Measurements from ENCODE around the gene GALNT18.
"Not testable (repeated sequence)": the region's sequence is repeated elsewhere in the genome, so short reads cannot be mapped to it uniquely, and the experiment has no call there.

The GALNT18 gene

DNA sequence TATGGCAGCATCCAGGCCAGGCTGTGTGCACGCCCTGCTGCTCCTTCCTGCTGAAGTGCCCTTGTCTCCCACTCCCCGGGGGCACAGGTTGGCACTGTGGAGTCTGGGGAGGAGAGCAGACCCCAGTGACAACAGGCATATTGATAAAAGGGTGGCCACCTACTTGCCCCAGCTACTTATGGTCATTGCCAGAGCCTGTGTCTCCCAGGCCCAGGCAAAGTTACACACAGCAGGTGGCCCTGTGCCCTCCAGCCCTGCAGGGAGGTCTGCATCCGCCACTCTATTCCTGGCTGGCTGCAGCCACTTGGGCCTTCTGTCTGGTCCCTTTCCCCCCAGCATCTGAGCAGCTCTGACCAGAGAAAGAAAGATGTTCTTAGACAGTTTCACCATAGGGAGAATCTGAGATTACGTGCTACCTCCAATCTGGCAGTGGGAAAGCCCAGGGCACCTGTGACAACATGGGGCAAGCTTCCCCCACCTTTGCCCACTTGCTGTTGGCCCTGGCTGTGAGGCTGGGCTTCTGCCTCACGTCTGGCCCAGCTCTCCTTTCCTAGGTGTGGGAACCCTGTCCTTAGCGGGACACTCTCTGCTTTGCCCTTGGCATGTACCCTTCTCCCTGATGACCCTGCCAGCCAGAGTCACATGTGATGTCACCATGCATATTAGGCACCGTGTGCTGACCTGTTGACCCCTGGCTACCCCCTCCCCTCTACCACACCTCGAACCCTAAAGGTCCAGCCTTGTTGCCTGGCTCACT is 243.4 kb downstream of the GALNT18 start:
- no peak for DNase-seq

DNA sequence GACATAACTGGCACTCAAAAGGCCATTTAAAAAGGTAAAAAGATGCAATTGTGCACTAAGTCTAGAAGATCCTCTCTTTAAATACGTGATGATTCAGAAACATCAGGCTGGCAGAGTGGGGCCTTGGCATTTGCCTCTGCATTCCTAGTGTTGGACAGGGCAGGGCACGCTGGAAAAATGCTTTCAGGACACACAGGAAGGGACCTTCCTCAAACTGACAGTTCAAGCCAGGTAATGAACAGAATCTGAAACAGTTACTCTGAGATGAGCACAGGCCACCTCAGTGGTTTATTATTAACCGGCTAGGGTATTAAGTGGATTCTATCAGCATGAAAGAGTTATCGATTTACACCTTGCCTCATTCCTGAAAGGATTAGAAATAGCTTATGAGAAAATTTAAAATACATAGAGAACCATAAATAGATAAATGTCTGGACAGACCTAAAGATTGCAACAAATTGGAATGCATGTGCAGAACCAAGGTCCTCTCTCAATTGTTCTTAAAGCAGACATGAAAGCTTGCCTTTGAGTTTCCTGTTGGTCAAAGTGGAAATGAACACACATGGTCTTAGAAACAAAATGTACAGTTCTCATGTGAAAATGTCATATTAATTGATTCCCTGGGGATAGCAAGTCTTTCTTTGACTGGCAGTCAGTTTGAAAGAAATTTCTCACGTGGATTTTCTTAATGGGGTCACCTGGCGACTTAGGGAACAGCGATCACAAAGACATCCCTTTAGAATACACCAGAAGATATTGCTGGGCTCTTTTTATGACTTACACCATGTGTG is 247.3 kb downstream of the GALNT18 start:
- DNase-seq: no peak

DNA sequence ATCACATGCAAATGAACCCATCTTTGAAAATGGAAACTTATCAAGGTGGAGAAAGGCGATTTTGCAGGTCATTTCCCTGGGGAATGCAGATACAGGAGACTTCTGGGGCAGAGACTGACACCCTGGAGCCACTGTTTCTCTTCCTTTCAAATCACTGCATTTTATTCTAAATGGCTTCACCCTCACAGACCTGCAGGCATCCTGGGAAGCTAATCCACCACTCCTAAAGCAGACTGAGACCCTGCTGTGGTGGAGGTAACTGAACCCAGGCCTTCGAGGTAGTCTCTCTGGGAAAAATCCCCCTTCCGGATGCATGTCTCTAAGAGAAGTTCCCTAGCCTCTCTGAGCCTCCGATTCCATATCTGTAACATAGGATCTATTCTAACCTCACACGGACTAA is 247.9 kb downstream of the GALNT18 start:
- no peak for DNase-seq

DNA sequence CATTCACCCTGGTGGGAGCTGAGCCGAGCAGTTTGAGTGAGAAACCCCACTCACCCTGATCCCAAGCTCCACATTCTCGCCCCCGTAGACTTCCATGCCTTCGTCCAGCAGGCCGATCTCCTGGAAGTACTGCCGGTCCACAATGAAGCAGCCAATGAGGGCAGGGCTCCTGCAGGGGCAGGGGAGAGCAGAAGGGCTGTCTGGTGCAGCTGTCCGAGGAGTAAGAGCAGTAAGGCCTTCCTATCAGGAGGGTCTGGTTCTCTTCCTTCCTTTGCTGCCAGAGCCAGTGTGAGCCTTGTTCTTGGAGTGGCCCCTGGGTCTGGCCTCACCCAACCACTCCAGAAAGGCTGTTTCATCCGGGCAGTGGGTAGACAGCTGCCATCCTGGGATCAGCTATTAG is 249.3 kb downstream of the GALNT18 start:
- no peak for DNase-seq

DNA sequence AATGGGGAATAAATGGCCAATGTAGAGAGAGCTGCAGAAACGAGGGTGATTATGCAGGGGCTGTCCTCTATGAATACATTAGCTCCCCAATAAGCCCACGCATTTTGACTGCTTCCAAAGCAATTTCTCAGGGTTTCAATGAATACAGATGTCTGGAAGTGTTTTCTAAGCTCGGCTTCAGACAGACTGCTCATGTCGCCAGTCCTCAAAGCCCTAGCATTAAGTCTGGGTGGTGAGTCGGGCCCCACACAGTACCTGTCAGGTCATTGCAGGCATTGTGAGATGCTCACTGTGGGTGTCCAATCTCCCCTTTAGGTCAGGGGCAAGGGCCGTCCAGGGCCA is 250.9 kb downstream of the GALNT18 start:
- no peak for DNase-seq

DNA sequence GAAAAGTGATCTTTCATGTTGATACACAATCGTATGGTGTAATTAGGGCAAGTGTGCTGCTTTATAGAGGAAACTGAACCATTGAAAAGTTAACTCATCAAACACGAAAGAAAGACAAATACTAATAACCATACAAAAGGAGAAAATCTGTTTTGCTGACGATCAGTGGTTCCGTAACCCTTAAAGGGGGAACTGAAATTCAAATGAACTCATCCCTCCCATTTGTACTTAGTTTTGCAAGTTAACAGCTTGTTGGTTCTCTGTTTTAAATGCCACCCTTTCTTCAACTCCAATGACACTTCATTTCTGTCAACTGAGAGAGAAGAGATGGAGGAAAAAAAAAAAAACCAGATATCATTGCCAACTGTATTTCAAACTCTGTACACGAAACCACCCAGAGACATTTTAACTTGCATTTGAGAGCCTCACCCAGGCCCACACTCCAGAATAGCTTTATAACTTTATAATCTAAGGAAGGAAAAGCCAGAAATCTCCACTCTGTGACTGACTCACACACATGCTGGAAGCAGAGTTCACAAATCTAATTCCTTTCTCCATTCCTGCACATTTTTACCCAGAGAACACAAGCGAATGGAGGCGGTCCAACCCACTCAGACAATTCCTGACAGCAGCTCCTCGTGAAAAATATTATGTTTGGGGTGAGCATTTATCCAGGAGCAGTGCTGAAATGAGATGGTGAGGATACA is 251.4 kb downstream of the GALNT18 start:
- no peak for DNase-seq

DNA sequence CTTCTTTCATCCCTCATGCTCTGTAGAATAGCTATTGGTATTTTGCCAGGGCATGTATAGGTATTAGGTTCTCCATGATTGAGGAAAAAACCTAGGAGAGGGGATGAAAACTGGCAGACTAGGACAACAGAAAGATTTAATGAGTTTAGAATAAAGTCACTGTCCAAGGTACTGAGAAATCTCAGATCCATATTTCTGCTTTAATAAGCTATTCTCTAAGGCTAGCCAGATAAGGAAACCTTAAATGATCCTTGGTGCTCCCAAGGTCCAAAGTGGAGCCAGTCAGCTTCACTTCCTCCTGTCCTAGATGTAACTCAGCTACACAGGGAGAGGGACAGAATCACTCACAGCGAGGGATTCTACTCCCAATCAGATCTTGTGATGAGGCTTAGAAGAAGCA is 255.0 kb downstream of the GALNT18 start:
- DNase-seq: no peak

DNA sequence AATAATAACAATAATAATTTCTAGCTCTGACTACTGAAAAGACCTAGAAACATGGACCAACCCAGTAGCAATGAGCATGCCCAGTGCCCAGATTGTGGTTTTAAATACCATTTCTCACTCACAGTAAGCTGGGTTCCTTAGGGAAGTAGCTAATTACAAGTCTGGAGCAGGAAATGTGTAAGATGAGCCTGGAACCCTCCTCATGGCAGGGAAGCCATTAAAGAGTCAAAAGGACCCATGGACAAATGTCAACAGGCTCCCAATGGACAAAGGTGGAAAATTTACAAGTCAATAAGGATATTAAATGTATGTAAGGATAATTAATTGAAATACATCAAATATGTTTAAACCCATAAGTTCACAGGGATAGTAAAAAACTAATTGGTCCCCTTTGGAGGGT is 258.1 kb downstream of the GALNT18 start:
- no peak for DNase-seq

DNA sequence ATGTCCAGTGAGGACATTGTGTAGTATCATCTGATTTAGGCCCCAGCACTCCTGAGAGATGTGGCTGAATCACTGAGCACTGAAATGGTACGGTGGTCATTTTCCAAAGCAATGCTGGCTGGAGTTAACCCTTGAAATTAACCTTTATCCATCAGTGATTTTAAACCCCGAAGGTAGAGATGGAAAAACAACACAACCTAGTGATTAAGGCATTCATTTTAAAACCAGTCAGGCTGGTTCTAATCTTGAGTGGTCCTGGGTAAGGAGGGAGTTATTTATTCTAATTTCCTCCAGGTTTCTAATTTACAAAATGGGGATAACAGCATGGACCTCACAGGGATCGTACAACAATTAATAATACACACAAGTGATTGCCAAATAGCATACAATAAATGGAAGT is 262.2 kb downstream of the GALNT18 start:
- no peak for DNase-seq

DNA sequence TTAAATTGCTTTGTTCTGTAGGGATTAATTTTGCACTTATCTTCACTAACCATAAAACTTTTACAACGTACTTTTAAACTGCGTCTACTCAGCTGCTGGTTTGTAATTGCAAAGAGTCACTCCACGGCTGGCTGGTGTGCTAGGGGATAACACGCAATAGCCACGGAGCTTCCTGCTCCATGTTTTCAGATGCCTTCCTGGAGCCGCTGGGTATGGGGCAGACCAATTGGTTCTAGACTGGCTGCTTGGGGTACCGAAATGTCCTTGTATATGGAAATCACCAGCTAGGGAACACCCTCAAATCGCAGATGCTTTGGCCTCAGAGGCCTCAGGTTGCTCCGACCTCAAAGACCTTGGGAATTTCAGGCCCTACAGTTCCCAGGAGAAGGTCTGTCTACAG is 265.0 kb downstream of the GALNT18 start:
- DNase-seq: no peak

DNA sequence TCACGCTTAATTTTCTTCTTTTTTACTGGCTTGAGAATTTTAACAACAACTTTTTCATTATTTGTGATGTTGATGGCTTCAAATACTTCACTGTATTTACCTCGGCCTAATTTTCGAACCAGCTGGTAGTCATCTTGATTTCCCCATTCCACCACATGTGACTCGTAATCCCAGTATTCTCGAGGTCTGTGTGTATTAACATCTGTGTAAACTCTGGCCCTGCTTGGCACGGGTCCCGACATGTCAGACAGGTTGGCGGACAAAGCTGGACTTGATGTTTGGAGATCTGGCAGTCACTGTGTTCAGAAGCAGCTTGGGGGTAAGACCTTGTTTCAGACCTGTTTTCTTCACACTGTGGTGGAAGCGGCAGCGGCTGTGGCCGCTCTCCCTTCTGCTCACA is 268.9 kb downstream of the GALNT18 start, which contains the start of gene CSNK2A3:
Gene CSNK2A3, minus strand, starts transcription at position 373 of the 400 bp plus-strand sequence. Its CDS starts 131 bp downstream, at position 242.
- DNase-seq: not testable (repeated sequence)

DNA sequence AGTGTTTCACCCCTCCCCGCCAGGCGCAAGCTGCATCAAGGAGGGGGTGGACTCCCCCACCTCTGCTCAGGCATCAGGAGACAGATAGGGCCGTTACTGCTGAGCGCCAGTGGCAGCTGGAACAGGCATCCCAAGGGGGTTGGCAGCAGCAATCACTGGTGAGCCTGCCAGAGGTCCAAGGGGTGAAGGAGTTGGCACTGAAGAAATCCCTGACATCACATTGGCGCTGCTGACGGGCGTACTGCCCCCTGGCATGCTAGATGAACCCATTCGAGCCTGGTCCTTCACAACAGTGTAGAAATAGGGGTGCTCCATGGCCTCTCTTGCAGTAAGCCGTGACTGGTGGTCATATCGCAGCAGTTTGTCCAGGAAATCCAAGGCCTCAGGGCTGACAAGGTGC is 270.0 kb downstream of the GALNT18 start:
- DNase-seq: not testable (repeated sequence)

DNA sequence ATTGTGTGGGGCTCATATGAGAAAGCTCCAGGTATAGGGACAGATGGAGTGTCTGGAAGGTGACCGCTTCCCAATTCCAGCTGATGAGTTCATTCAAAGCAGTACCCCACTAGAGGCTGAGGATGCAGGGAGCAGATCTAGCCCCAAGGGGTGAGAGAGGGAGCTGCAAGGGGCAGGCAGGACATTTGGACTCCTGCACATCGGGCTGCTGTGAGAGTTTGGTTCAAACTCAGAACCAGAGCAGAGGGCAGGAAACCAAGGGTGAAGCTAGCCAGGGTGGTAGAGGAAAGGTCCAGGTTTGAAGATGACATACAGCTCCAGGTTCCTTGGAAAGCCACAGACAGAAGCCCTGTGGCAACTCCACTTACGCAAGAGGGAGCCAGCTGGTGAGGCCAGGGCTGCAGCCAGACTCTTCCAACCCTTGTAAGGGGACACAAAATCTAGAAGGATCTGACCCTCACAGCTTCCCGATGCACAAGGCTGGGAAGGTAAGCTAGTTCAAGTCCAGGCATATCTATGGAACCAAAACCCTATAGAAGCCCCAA is 270.7 kb downstream of the GALNT18 start:
- DNase-seq: no peak

DNA sequence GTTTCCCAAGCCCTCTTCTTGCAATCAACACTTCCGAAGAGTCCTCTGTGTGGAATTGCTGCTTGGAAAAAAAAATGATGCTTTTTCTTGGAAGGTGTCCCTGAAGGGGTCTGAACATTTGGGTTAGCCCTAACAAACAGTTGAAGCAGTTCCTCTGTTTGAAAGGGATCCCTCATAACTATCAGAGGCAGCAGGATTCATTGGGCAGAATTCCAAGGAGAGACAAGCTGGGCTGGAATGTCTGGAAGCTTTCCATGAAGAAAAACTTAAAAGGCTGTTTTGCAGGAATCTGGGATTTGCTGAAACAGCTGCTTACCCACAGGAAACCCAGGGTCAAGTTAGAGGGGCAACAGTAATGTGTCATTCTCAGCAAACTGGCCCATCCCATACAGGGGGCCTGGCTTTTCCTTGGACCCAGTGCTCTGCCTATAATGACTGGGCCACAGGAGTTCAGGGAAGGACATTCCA is 271.9 kb downstream of the GALNT18 start:
- no peak for DNase-seq

DNA sequence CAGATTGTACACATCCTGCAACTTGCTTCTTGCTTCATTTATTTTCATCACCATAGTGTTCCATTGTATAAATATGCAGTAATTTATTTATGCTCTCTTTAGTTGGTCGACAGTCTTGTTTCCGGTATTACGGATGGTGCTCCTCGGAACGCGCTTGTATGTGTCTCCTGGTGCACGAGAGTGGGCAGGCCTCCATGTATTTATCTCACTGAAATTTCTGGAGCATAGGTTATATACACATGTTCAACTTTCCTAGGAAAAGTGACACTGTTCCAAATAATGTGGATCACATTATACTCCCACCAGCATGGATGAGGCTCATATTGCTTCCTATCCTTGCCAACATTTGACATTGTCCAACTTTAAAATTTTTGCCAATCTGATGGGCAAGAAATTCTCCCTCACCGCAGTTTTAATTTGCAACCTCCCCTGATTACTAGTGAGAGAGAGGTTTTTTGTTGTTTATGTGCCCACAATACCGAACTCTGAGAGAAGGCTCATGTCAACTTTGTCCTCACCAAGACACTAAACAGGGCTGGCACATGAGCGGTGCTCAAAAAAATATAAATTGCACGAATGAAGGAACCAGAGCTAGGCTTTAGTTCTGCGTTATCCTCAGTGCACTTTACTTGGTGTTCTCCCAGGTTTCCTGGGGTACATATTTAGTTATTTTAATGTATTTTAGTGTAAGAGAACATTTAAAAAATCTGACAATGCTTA is 272.5 kb downstream of the GALNT18 start:
- DNase-seq: no peak

DNA sequence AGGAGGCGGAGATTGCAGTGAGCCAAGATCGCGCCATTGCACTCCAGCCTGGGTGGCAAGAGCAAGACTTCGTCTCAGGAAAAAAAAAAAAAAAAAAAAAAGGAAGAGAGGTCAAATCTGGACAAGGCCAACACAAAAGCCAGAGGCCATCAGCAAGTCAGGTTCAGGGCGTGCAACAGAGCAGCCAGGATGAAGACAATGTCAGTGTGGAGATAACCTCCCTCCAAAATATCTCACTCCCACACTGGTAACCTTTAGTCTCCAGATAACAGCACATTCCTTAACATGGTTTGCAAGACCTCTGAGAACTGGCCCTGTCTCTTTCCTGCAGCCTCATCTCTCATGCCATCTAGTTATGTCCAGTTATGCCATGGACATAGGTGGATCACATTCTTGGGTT is 273.5 kb downstream of the GALNT18 start:
- DNase-seq: no peak

DNA sequence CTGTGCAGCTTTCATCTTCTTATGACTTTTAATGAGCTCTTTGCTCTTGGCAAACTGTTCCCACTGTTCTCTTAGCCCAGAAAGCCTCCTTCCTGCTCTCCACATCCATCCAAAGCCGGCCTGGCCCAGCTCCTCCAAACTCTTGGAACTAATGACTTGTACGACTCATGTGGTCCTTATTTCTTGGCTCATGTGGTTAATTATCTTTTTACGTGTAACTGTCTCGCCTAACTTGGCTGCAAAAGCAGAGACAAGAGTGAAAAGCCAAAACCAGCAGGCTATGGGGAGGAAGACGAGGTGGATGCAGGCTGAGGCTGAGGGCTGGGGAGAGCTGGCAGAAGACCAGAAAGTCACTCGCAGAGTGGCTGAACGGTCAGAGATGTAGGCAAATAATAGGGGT is 274.2 kb downstream of the GALNT18 start:
- DNase-seq: no peak

DNA sequence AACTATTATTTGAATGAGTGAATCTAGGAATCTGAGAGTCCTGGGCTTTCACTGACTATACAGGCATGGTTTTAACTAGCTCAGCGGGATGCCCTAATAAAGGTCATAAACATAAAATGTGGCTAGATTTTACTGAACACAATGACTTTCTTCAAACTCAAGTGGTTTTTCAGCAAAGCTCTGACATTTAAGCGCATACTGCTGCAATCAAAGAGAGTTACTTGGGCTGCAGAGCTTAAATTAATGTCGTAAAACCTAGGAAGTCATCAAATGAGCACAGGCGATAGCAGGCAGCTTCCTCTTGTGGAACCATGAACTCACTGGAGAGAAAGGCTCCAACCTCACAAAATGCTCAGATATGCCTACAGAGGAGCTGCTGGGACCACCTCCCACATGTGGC is 275.5 kb downstream of the GALNT18 start:
- DNase-seq: no peak

DNA sequence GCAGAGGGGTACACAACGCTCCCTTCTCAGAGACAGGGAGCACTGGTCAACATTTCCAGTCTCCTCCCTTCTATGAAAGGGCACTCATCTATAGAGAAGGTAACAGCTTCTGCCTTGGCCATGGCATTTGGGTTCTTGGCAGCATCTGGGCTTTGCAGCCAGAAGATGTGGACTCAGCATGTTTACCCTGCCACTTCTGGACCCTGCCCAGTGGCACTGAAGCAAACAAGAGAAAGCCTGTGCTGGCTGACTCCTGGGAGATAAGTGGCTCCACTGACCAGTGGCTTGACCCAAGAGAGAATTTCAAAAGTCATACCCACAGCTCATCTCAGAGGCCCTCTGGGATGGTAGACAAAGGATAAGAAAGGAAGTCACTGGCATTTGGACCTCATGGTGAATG is 276.7 kb downstream of the GALNT18 start:
- no peak for DNase-seq

DNA sequence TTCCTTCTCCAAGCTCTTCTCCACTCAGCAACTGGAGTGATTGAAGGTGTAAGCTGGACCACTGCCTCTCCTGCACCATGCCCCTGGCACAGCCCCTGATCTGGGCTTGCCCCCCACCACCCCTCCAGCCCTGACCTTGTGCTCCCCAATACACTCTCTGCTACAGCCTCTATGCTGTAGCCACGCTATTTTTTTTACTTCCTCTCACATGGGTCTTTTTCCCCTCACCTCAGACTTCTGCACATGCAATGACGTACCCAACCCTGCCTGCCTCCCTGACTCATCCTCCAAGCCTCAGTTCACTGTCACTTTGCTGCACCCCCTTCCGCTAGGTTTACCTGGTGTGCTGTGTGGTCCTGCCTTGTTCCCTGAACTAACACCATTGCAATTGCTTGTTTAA is 277.8 kb downstream of the GALNT18 start:
- no peak for DNase-seq

DNA sequence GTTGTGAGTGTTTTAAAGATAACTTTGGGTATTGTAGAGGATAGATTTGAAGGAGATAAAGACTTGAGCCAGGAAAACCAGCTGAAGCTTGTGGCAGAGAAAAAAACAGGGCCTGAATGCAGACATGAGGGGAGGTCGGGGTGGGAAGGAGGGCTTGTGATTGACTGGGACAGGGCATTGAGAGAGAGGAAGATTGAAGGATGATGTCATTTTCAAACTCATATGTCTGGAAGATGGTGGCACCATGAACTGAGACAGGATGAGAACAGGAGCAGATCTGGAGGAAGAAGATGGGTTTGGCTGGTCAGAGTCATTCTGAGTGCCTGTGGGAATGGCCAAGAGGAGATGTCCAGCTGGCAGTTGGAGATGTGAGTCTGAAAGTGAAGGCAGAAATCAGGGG is 283.5 kb downstream of the GALNT18 start:
- no peak for DNase-seq

DNA sequence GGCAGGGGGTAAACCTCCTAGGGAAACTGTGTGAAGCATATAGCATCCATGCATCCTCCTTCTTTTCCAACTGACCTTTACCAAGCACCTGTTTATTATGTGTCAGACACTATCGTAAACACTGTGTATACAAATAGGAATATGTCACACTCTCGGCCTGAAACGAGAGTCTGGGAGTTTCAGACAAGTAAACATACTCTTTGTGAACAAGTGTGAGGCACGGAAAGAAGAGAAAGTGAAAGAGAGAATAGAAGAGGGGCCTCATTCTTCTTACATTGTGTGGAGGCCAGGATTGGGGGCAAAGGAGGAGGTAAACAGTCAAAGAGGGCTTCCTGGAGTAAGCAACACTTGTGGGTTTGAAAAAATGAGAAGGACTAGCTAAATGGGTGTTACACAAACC is 285.1 kb downstream of the GALNT18 start:
- no peak for DNase-seq

DNA sequence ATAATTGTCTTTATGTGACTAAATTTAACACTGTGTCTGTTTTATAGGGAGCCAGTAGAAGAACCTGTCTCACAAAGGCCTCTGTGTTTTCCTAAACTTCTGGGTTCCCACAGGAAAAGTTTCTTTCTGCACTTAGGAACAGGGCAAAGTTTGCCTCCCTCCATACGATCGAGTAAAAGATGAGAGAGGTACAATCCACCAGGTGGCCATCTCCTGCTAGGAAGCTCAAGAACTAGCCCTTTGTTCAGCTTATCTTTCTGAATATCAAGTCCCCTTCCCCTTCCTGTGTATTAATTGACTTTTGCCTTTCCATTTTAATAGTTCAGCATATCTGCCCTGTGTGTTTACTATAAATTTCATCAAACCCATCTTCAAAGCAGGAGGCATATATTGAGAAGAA is 286.8 kb downstream of the GALNT18 start:
- DNase-seq: no peak
